ENCODE data around the gene PKM.
"Not testable (repeated sequence)": the region's sequence is repeated elsewhere in the genome, so short reads cannot be mapped to it uniquely, and the experiment has no call there.

PKM gene

GRCh38 chr15:72231066-72231832 is at the start of gene PKM:
TSS of gene PKM (minus strand) at chr15:72231190. CDS start at chr15:72219097, 12,093 bp downstream.
- DNase-seq (ENCODE audit: low read depth, low spot score) = peak; percentile 99

GRCh38 chr15:72280751-72281150 is 49.8 kb upstream of the PKM start:
- DNase-seq (ENCODE audit: low read depth, low spot score) = no peak

- no peak for DNase-seq (ENCODE audit: low read depth, low spot score)
These were observed 47.7 kb upstream of the PKM start for GRCh38 chr15:72278737-72279136.

GRCh38 chr15:72276326-72276700 is 45.3 kb upstream of the PKM start:
- DNase-seq (ENCODE audit: low read depth, low spot score) = no peak

- DNase-seq (ENCODE audit: low read depth, low spot score) = not testable (repeated sequence)
These were observed 44.8 kb upstream of the PKM start for GRCh38 chr15:72275635-72276325.

GRCh38 chr15:72272997-72273352 is 42.0 kb upstream of the PKM start:
- no peak for DNase-seq (ENCODE audit: low read depth, low spot score)

GRCh38 chr15:72272213-72272996 is 41.4 kb upstream of the PKM start, which contains the start of gene PARP6:
TSS of gene PARP6 (minus strand) at chr15:72272554. CDS start at chr15:72267477, 5,077 bp downstream.
- DNase-seq (ENCODE audit: low read depth, low spot score) = peak; percentile 91

- DNase-seq (ENCODE audit: low read depth, low spot score) = no peak
These were observed 40.9 kb upstream of the PKM start for GRCh38 chr15:72271895-72272212.

GRCh38 chr15:72271221-72271620 is 40.2 kb upstream of the PKM start:
- no peak for DNase-seq (ENCODE audit: low read depth, low spot score)

GRCh38 chr15:72269739-72270138 is 38.7 kb upstream of the PKM start:
- no peak for DNase-seq (ENCODE audit: low read depth, low spot score)

- DNase-seq (ENCODE audit: low read depth, low spot score) = no peak
These were observed 34.0 kb upstream of the PKM start for GRCh38 chr15:72265031-72265430.

- no peak for DNase-seq (ENCODE audit: low read depth, low spot score)
These were observed 21.8 kb upstream of the PKM start for GRCh38 chr15:72252663-72253299.

GRCh38 chr15:72249142-72249810 is 18.3 kb upstream of the PKM start:
- no peak for DNase-seq (ENCODE audit: low read depth, low spot score)

- DNase-seq (ENCODE audit: low read depth, low spot score) = no peak
These were observed 17.5 kb upstream of the PKM start for GRCh38 chr15:72248514-72248913.

GRCh38 chr15:72242775-72243370 is 11.9 kb upstream of the PKM start:
- peak; percentile 25 for DNase-seq (ENCODE audit: low read depth, low spot score)

- no peak for DNase-seq (ENCODE audit: low read depth, low spot score)
These were observed 8.7 kb upstream of the PKM start for GRCh38 chr15:72239652-72240051.

- DNase-seq (ENCODE audit: low read depth, low spot score) = no peak
These were observed 7.6 kb upstream of the PKM start for GRCh38 chr15:72238586-72238985.

GRCh38 chr15:72237853-72238224 is 6.8 kb upstream of the PKM start:
- no peak for DNase-seq (ENCODE audit: low read depth, low spot score)

GRCh38 chr15:72237029-72237852 is 6.3 kb upstream of the PKM start:
- peak; percentile 38 for DNase-seq (ENCODE audit: low read depth, low spot score)

GRCh38 chr15:72236381-72237003 is 5.5 kb upstream of the PKM start:
- DNase-seq (ENCODE audit: low read depth, low spot score) = no peak
